GM21447 (cell line): ENCODE results near the gene DERL3.
"Not testable (repeated sequence)": the region's sequence is repeated elsewhere in the genome, so short reads cannot be mapped to it uniquely, and the experiment has no call there.

ENCODE experiments used
- ATAC-seq: cut with Tn5 transposase; IDR thresholded peaks from one replicate; pipeline ENCODE4 v1.9.1; 2021; ENCODE audit not compliant: unreplicated experiment

Gene DERL3

DNA sequence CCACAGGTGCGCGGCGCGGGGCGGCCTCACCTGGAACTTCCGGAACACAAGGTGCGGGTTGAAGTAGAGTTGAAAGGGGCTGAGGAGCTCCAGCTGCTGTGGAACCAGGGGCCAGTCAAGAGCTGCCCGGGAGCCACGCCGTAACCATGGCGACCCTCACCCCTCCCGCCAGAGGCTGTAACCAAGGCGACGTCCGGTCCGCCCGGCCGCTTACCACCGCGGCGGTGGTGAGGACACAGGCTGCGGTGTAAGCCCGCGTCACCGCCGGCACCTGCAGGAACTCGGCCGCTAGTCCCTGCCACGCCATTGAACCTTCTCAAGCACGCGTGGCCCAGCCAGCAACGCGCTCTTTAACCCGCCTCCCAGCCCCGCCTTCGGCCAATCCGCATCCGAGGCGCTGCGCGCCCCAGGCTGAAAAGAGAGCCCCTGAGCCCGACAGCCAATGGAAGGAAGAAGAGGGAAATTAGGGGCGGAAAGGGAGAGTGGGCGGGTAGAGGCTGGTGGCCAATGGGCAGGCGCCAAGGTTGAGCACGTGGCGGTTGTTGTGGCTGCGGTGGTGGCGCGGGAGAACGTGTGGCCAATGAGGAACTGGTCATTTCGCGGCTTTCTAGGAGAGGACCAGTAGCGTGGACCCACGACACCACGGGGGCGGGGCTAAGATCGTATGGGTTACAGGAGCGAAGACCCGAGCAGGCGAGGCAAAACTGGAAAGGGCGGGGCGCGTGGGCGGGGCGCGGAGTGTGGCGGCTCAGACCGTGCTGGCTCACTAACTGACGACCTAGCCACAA, at the start of gene DERL3:
Gene DERL3 (minus strand): TSS at position 326 of the 788 bp plus-strand sequence. CDS start 19 bp downstream, at position 307.
- peak; percentile 76 for ATAC-seq

DNA sequence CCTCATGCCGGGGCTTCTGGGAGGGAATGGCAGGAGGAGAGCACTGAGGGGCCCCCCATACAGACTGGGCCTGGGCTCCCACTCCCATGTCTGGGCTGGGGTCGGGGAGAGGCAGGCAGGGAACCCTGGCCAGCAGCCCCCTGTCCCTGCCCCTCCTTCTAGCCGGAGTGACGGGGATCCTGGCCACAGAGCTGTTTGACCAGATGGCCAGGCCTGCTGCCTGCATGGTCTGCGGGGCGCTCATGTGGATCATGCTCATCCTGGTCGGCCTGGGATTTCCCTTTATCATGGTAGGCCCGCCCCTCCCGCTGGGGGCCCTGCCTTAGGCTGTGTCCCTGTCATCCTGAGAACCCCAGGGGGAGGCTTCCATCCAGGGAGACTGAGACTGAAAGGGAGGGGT, 45.3 kb upstream of the DERL3 start:
- no peak for ATAC-seq

DNA sequence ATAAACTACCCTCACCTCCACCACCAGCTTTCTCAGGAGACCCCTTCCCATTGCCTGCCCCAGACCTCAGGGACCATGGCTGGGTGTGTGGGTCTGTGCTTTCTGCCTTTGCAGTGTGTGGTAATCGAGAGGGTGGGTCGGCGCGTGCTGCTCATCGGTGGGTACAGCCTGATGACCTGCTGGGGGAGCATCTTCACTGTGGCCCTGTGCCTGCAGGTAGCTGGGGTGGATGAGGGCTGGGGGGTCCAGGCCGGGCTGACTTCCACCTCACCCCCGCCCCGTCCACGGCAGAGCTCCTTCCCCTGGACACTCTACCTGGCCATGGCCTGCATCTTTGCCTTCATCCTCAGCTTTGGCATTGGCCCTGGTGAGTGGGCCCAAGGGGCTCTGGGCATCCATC, 44.9 kb upstream of the DERL3 start:
- ATAC-seq = no peak

DNA sequence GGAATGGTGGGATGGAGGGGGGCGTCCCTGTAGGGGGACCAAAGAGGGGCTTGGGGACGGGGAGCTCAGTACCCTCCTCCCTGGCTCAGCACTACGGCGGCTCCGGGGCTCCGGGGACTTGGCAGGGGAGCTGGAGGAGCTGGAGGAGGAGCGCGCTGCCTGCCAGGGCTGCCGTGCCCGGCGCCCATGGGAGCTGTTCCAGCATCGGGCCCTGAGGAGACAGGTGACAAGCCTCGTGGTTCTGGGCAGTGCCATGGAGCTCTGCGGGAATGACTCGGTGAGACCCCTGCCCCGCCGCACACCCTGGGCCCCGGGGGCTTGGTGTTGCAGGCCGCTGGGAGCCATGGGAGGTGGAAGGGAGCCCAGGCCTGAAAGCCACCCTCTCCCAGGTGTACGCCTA, 43.6 kb upstream of the DERL3 start:
- ATAC-seq = no peak

DNA sequence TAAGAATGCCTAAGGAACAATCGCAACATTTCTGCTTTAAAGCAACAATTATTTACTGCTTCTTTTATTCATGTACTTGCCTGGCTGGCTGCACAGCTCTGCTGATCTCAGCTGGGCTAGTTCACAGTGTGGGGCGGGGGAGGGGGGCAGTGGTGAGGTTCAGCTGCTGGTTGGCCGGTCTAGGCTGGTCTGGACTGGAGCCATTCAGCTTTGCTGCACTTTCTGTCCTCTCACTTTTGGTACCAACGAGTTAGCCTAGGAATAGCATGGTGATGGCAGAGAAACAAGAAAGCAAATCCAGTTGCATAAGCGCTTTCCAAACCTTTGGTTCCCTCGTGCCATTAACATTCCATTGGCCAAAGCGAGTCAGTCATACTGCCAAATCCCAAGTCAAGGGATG, 39.4 kb upstream of the DERL3 start:
- no peak for ATAC-seq

DNA sequence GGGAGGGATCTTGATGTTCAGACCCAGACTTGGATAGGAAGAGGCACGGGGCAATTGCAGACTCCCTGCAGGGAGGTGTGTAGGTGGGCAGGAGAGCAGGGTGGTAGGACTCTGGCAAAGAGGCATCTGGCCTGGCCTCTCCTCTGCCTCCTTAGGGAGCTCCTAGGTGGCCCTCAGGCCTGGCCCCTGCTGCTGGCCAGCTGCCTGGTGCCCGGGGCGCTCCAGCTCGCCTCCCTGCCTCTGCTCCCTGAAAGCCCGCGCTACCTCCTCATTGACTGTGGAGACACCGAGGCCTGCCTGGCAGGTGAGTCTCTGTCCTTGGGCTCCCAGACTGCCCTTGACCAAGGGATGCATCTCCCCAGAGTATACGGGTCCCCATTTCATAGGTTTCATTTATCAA, 38.8 kb upstream of the DERL3 start:
- ATAC-seq = no peak

DNA sequence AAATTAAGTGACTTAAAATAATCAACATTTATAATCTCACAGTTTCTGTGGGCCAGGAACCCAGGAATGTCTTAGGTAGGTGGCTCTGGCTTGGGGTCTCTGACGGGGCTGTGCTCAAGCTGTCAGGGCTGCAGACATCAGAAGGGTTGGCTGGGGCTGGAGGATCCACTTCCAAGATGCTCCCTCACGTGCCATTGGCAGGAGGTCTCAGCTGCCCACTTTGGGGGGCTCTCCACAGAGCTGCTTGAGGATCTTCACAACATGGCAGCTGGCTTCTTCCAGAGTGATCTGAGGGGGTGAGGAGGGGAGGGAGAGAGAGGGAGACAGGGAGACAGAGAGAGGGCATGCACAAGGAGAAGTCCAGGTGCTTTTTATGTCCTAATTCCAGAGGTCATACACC, 37.0 kb upstream of the DERL3 start:
- no peak for ATAC-seq

- no peak for ATAC-seq
Observed at GRCh38 chr22:23874871-23875270, 36.1 kb upstream of the DERL3 start.

- no peak for ATAC-seq
Observed at GRCh38 chr22:23868580-23868979, 29.8 kb upstream of the DERL3 start.

- not testable (repeated sequence) for ATAC-seq
Observed at GRCh38 chr22:23864499-23865154, 25.8 kb upstream of the DERL3 start.

- no peak for ATAC-seq
Observed at GRCh38 chr22:23862103-23862502, 23.3 kb upstream of the DERL3 start.

- not testable (repeated sequence) for ATAC-seq
Observed at GRCh38 chr22:23860187-23860586, 21.4 kb upstream of the DERL3 start.

DNA sequence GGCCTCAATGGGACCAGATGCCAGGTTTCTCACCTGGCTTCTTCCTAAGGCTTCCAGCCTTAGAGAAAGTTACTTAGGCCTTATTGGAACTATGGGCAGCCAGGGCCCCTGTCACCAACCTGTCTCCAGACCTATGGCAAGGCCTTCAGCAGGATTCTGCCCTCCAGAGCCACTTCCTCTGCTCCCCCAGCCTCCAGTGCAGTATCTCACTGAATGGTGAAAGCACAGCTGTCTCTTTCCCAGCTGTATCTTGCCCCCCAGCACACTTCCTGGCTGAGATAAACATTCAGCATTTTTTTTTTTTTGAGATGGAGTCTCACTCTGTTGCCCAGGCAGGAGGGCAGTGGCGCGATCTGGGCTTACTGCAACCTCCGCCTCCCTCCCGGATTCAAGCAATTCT, 20.4 kb upstream of the DERL3 start:
- ATAC-seq = no peak

GRCh38 chr22:23858484-23858815, 19.6 kb upstream of the DERL3 start:
- no peak for ATAC-seq

DNA sequence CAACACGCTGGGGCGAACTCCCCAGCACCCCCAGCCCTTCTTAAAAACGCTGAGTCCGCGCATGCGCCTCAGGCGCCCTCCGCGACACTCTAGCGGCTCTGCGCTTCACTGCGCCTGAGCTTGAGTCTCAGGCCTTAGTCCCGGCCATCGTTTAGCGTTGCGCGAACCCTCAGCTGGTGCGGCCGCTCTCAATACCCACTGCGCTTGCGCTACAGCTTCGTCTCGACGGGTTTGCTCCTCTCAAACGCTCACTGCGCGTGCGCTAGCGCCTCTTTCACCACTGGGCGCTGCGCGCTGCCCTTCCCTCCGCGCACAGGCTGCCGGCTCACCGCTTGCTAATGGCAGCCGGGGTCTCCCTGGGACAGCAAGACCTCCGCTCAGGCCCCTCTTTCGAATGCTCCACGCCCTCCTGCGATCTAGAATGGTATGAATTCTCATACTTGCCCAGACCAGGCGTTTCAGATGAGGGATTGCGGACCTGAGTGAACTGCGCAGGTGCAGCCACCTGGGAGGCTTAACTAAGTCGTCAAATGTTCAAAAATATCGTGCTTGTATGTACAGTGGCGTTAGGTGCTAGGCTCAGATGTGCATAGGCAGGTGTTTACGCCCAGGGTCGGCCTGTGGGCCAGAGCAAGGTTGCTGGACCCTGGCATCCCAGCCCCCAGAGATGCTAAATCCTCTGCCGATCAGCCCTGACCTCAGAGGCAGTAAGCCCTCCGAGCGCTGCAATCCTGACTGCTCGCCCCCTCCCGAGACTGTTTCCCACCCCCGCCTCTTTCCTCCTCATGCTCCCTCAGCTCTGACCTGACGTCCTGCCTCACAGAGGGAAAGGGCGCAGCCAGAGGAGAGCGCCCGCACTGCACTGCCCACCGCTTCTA, 19.0 kb upstream of the DERL3 start, which contains the start of gene SLC2A11:
Gene SLC2A11 (plus strand): TSS at position 270 of the 878 bp plus-strand sequence. CDS start 125 bp downstream, at position 395.
- peak; percentile 86 for ATAC-seq

GRCh38 chr22:23856721-23857605, 18.2 kb upstream of the DERL3 start:
- ATAC-seq = peak; percentile 44

DNA sequence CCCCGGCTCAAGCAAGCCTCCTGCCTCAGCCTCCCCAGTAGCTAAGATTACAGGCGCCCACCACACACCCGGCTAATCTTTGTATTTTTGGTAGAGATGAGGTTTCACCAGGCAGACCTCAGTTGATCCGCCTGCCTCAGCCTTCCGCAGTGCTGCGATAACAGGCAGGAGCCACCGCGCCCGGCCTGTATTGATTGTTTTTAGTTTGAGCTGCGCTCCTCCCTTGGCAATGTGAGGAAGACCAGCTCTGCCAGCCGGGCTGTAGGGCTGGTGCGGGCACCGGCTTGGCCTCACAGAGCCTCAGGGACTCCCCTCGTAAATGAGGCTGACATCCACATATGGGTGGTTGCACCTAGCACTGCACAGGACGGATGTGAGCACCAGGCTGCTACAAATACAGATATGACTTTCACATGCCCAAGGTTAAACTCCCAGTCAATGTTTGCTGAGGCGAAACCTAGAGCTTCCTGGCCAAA, 11.4 kb upstream of the DERL3 start:
- ATAC-seq = peak; percentile 54

DNA sequence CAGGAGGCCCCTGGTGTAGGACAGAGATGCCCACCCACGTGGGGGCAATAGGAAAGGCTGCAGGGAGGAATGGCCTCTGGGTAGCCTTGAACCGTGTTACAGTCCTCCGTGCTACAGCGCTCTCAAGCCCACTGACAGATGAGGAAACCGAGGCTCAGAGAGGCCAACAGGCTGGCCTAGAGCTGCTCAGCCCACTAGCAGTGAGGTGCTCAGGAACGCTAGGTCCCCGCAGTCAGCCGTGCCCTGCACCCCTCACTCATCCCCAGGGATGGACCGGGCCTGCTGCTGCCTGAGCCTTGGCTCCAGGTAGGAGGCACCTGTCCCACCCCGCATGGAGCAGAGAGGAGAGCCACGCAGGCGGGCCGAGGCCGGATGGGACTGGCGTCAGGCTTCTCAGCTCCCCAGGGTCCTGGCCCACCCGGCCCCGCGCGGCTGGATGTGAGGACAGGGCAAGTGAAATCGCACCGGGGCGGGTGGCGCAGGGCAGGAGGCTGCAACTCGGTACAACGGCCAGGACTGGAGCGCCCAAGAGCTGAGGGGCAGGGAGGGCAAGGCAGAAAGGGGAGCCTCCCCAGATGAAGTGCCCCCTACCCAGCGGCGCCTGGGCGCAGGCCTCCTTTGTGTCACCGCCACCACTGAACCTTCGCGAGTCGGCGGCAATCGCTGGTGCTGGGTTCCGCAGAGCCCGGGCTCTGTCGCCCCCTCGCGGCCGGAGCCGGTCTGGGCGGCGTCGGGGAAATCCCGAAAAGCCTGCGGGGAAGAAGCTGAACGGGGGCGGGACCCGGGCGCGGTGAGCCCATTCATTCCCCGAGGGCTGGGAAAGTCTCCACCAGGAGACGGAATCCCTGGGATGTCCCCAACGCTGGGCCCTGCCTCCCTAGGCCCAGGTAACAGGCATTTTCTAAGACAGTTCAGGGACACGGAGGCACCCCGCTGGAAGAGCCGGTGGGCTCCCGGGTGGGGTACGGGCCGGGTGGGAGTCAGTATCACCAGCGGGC, 10.5 kb upstream of the DERL3 start:
- no peak for ATAC-seq
